Left lung (tissue), 10 donors: Measurements from ENCODE around the gene ELAPOR1. TPM values are rescaled to one million over a fixed set of nuclear protein-coding genes. Genes with fewer than 3 reads are reported as not detected.

Experiments
- ATAC-seq: fragments of 200-7000 bp; cut with Tn5 transposase; one replicate; pipeline ENCODE4 v1.9.1; 2020; ENCODE audit warnings: moderate library complexity
- DNase-seq, 4 donors: peaks; one replicate each; pipeline ENCODE4 v3.0.0-alpha.2; 2013 to 2020
- H3K27ac ChIP-seq, 2 donors: fragments of 200-600 bp; sonication (generic) in 1 of 2; one replicate each; pipeline versions ENCODE4 v1.5.0 to v1.8.0; 2020 to 2021
- H3K27me3 ChIP-seq, 2 donors: fragments of 200-600 bp; sonication (generic) in 1 of 2; one replicate each; pipeline versions ENCODE4 v1.5.0 to v1.8.0; 2020 to 2021
- H3K36me3 ChIP-seq, 2 donors: fragments of 200-600 bp; sonication (generic) in 1 of 2; one replicate each; pipeline versions ENCODE4 v1.5.0 to v1.8.0; 2020 to 2021
- H3K4me1 ChIP-seq, 2 donors: fragments of 200-600 bp; one replicate each; pipeline ENCODE4 v1.8.0; 2021
- H3K4me3 ChIP-seq, 2 donors: fragments of 200-600 bp; sonication (generic) in 1 of 2; one replicate each; pipeline versions ENCODE4 v1.5.0 to v1.8.0; 2020 to 2021; ENCODE audit warnings: mild to moderate bottlenecking in 1 of 2
- H3K9me3 ChIP-seq, 2 donors: fragments of 200-600 bp; sonication (generic) in 1 of 2; one replicate each; pipeline versions ENCODE4 v1.5.0 to v1.8.0; 2020 to 2021
- CTCF ChIP-seq, 2 donors: fragments of 200-600 bp; sonication (generic) in 1 of 2; IDR thresholded peaks; one replicate each; pipeline versions ENCODE4 v1.5.0 to v1.8.0; 2021; ENCODE audit warnings: antibody characterized with exemption in 2 of 2
- intact Hi-C, 2 donors: fragments of 100-400 bp; cut with DNase I; formaldehyde crosslinking; loops; one replicate each; pipeline versions ENCODE4 v1.11.2 to v1.14.2; 2022
- polyA plus RNA-seq, 6 donors: library from polyadenylated mRNA; unstranded; fragments of 120-200 nt; gene quantifications; one replicate each; pipeline ENCODE4 v1.2.1, GENCODE V29; 2013; ENCODE audit not compliant: insufficient read length in 6 of 6
- total RNA-seq, 2 donors: library from RNA; stranded (reverse); fragmentation: NEBNext Ultra II Directional; extraction: Animal tissue kit (Norgen Biotek cat#: 25700); gene quantifications; one replicate each; pipeline ENCODE4 v1.2.1, GENCODE V29; 2021
- donor health status: DM: no; HTN: yes; CAD: no.
- donor health status: DM: no; HTN: no; CAD: no.

ELAPOR1 gene
- total and polyA plus RNA-seq, 8 donors, result 2.4 to 14.2 (median 9.9) TPM

- H3K4me3 ChIP-seq, result no peak overlapping the region
- no peak for DNase-seq
- ATAC-seq, result no peak
- H3K27me3 ChIP-seq, result no peaks in the 10 kb centered on the region
- peaks cover 0 to 5% of the 10 kb centered on the region in 2 donors for H3K4me1 ChIP-seq
- no peak for TF ChIP-seq CTCF (IDR thresholded peaks at IDR 0.05)
- H3K36me3 ChIP-seq, result no peaks in the 10 kb centered on the region
- intact Hi-C loops, result no loop called here
- no peaks in the 10 kb centered on the region for H3K9me3 ChIP-seq
- H3K27ac ChIP-seq, result no peak overlapping the region
These were observed 30.0 kb upstream of the ELAPOR1 start for GRCh38 chr1:109083923-109084322.

- Histone ChIP-seq H3K36me3 (no peaks in the 10 kb centered on the region), H3K27ac (no peak overlapping the region), H3K9me3 (no peaks in the 10 kb centered on the region), H3K27me3 (no peaks in the 10 kb centered on the region), H3K4me1 (peaks cover 0 to 11% of the 10 kb centered on the region in 2 donors), H3K4me3 (no peak overlapping the region)
- intact Hi-C loops, result no loop called here
- DNase-seq (no peak), ATAC-seq (no peak)
- no peak for TF ChIP-seq CTCF (IDR thresholded peaks at IDR 0.05)
These were observed 29.1 kb upstream of the ELAPOR1 start for GRCh38 chr1:109084563-109085517.

- intact Hi-C loops, result no loop called here
- peak in 3 of 4 donors; percentile 72 to 88 (median 78) for DNase-seq
- peak; percentile 57 for ATAC-seq
These were observed 24.5 kb upstream of the ELAPOR1 start for GRCh38 chr1:109089242-109090015.

GRCh38 chr1:109090196-109091077 is 23.5 kb upstream of the ELAPOR1 start, which contains the start of gene TMEM167B:
TMEM167B (plus strand) TSS chr1:109090764; CDS start chr1:109090873, 109 bp downstream.
- ATAC-seq (peak; percentile 96), DNase-seq (peak; percentile 90 to 96 (median 95))
- Histone ChIP-seq H3K27ac (peak within 1 kb of the TSS; percentile 96 to 99), H3K36me3 (peaks cover 0 to 25% of the 10 kb centered on the region in 2 donors), H3K4me3 (peak within 1 kb of the TSS; percentile 74 to 90), H3K4me1 (peaks cover 0 to 55% of the 10 kb centered on the region in 2 donors), H3K9me3 (no peaks in the 10 kb centered on the region), H3K27me3 (no peaks in the 10 kb centered on the region)
- no peak for TF ChIP-seq CTCF (IDR thresholded peaks at IDR 0.05)
- intact Hi-C loops, result no loop called here

More at GRCh38 chr1:109089242-109090015, 24.5 kb upstream of the ELAPOR1 start:
- H3K4me3 ChIP-seq, result peak overlapping the region; percentile 74 to 90
- peak; percentile 34 to 61 for TF ChIP-seq CTCF (IDR thresholded peaks at IDR 0.05)
- peak overlapping the region; percentile 96 to 99 for H3K27ac ChIP-seq
- H3K4me1 ChIP-seq, result peaks cover 0 to 45% of the 10 kb centered on the region in 2 donors
- peaks cover 0 to 17% of the 10 kb centered on the region in 2 donors for H3K36me3 ChIP-seq
- H3K9me3 ChIP-seq, result no peaks in the 10 kb centered on the region
- no peaks in the 10 kb centered on the region for H3K27me3 ChIP-seq
